ENCODE data around the gene EVX2. TPM values are rescaled to one million over a fixed set of nuclear protein-coding genes. Genes with fewer than 3 reads are reported as not detected.

Gene EVX2
- polyA plus RNA-seq, 1 donor from 2014 or later = not detected

DNA sequence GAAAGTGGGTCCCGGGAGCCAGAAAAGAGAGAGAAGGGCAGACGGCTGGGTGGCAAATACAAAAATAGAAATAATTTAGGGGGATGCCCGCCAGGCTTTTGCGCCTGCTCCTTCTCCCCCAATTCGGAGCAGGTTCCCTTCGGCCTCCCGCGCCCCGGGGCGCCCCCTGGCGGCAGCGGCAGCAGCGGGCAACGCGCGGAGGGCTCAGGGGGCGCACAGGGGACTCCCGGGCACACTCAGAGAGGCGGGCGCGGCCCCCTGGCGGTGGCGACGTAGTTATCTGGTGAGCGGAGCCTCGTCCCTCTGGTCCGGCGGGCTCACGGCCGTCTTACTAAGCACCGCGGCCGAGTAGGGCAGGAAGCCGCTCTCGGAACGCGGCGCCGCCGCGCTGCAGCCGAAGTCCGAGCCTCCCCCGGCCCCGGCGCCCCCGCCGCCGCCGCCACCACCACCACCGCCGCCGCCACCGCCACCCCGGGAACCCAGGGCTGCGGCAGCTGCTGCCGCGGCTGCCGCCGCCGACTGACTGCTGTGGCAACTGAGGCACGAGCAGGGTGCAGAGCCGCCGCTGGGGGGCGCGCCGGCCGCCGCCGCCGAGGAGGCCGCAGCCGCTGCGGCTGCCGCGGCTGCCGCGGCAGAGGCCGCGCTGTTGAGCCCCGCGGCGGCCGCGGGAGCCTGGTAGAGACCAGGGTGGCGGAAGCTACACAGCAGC, 3.8 kb downstream of the EVX2 start:
- Histone ChIP-seq H3K9me3 (ENCODE audit: low read length) (peaks cover 4% of the 10 kb centered on the region), H2AFZ (ENCODE audit: low read depth, low read length) (no peak overlapping the region), H3K27me3 (ENCODE audit: insufficient read depth, low read depth, low read length) (peaks cover 98% of the 10 kb centered on the region), H3F3A (ENCODE audit: insufficient read depth, low read length, poor library complexity, severe bottlenecking) (no peaks in the 10 kb centered on the region), H3K79me2 (replicated peaks; ENCODE audit: insufficient read depth, low read length) (no peaks in the 10 kb centered on the region), H3K9ac (ENCODE audit: low read length) (no peak overlapping the region), H3K27ac (ENCODE audit: low read length) (no peak overlapping the region), H3K4me2 (ENCODE audit: low read length) (no peak overlapping the region), H3K4me3 (ENCODE audit: low read length) (peak overlapping the region; percentile 62), H3K9me2 (ENCODE audit: insufficient read depth, low read length) (no peaks in the 10 kb centered on the region), H3K36me3 (ENCODE audit: insufficient read depth, low read length) (no peaks in the 10 kb centered on the region), H4K20me1 (ENCODE audit: insufficient read depth) (no peaks in the 10 kb centered on the region)
- TF ChIP-seq SMC3 (conservative IDR thresholded peaks at IDR 0.05; ENCODE audit: poor library complexity) (peak; percentile 70), TAF1 (IDR thresholded peaks at IDR 0.05; ENCODE audit: low read depth) (no peak), RAD21 (conservative IDR thresholded peaks at IDR 0.05) (peak; percentile 44), MXI1 (conservative IDR thresholded peaks at IDR 0.05; ENCODE audit: poor library complexity, severe bottlenecking) (no peak)
- TF ChIP-seq, protein P1, sequence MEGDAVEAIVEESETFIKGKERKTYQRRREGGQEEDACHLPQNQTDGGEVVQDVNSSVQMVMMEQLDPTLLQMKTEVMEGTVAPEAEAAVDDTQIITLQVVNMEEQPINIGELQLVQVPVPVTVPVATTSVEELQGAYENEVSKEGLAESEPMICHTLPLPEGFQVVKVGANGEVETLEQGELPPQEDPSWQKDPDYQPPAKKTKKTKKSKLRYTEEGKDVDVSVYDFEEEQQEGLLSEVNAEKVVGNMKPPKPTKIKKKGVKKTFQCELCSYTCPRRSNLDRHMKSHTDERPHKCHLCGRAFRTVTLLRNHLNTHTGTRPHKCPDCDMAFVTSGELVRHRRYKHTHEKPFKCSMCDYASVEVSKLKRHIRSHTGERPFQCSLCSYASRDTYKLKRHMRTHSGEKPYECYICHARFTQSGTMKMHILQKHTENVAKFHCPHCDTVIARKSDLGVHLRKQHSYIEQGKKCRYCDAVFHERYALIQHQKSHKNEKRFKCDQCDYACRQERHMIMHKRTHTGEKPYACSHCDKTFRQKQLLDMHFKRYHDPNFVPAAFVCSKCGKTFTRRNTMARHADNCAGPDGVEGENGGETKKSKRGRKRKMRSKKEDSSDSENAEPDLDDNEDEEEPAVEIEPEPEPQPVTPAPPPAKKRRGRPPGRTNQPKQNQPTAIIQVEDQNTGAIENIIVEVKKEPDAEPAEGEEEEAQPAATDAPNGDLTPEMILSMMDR (IDR thresholded peaks at IDR 0.05; ENCODE audit: poor library complexity, severe bottlenecking) = peak; percentile 66

DNA sequence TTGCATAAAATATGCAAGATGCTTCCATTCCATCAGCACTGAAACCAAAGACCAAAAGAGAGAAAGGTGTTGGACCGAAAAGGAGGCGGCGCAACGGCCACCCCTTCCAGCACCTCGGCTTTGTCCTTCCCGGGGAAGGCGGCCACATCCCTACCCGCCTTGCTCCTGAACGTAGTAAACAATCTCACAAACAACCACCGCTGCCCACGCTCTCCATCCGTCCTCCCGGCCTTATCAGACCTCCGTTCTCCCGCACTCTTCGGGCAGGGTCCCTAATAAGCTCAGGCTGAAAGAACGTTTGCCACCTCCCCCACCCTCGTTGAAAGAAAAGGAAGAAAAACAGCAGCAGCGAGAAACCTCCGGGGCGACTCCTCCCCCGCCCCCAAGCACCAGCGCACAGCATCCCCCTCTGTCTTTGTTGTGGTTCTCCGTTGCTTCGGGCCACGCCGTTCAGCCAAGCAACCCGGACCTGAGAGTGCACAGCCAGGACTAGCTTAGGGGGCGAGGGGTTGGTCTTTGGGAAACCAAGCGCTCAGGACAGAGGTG, 4.4 kb downstream of the EVX2 start:
- Histone ChIP-seq H3K4me3 (ENCODE audit: low read length) (no peak overlapping the region), H3F3A (ENCODE audit: insufficient read depth, low read length, poor library complexity, severe bottlenecking) (no peaks in the 10 kb centered on the region), H3K27ac (ENCODE audit: low read length) (no peak overlapping the region), H3K9ac (ENCODE audit: low read length) (no peak overlapping the region), H2AFZ (ENCODE audit: low read depth, low read length) (no peak overlapping the region), H3K36me3 (ENCODE audit: insufficient read depth, low read length) (no peaks in the 10 kb centered on the region), H3K79me2 (replicated peaks; ENCODE audit: insufficient read depth, low read length) (no peaks in the 10 kb centered on the region), H3K27me3 (ENCODE audit: insufficient read depth, low read depth, low read length) (peaks cover 98% of the 10 kb centered on the region), H4K20me1 (ENCODE audit: insufficient read depth) (no peaks in the 10 kb centered on the region), H3K4me2 (ENCODE audit: low read length) (no peak overlapping the region), H3K9me3 (ENCODE audit: low read length) (peaks cover 4% of the 10 kb centered on the region), H3K9me2 (ENCODE audit: insufficient read depth, low read length) (no peaks in the 10 kb centered on the region)
- TF ChIP-seq SMC3 (conservative IDR thresholded peaks at IDR 0.05; ENCODE audit: poor library complexity) (no peak), POLR2AphosphoS5 (IDR thresholded peaks at IDR 0.05) (peak; percentile 44), RAD21 (conservative IDR thresholded peaks at IDR 0.05) (no peak), EZH2 (IDR thresholded peaks at IDR 0.05; ENCODE audit: borderline replicate concordance, insufficient read depth, low read length, poor library complexity, severe bottlenecking) (peak; percentile 88)
- TF ChIP-seq, protein P1 (IDR thresholded peaks at IDR 0.05; ENCODE audit: poor library complexity, severe bottlenecking) = no peak
- TF ChIP-seq, protein P2, sequence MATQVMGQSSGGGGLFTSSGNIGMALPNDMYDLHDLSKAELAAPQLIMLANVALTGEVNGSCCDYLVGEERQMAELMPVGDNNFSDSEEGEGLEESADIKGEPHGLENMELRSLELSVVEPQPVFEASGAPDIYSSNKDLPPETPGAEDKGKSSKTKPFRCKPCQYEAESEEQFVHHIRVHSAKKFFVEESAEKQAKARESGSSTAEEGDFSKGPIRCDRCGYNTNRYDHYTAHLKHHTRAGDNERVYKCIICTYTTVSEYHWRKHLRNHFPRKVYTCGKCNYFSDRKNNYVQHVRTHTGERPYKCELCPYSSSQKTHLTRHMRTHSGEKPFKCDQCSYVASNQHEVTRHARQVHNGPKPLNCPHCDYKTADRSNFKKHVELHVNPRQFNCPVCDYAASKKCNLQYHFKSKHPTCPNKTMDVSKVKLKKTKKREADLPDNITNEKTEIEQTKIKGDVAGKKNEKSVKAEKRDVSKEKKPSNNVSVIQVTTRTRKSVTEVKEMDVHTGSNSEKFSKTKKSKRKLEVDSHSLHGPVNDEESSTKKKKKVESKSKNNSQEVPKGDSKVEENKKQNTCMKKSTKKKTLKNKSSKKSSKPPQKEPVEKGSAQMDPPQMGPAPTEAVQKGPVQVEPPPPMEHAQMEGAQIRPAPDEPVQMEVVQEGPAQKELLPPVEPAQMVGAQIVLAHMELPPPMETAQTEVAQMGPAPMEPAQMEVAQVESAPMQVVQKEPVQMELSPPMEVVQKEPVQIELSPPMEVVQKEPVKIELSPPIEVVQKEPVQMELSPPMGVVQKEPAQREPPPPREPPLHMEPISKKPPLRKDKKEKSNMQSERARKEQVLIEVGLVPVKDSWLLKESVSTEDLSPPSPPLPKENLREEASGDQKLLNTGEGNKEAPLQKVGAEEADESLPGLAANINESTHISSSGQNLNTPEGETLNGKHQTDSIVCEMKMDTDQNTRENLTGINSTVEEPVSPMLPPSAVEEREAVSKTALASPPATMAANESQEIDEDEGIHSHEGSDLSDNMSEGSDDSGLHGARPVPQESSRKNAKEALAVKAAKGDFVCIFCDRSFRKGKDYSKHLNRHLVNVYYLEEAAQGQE (IDR thresholded peaks at IDR 0.05; ENCODE audit: borderline replicate concordance) = no peak
